T-helper 22 cell (primary cell): ENCODE results near the gene ATP5MG.
"Not testable (repeated sequence)": the region's sequence is repeated elsewhere in the genome, so short reads cannot be mapped to it uniquely, and the experiment has no call there.

Source experiments
- DNase-seq: peaks from one replicate; pipeline ENCODE4 v3.0.0-alpha.2; 2020; ENCODE audit warnings: low read depth

The ATP5MG gene, protein sequence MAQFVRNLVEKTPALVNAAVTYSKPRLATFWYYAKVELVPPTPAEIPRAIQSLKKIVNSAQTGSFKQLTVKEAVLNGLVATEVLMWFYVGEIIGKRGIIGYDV

DNA sequence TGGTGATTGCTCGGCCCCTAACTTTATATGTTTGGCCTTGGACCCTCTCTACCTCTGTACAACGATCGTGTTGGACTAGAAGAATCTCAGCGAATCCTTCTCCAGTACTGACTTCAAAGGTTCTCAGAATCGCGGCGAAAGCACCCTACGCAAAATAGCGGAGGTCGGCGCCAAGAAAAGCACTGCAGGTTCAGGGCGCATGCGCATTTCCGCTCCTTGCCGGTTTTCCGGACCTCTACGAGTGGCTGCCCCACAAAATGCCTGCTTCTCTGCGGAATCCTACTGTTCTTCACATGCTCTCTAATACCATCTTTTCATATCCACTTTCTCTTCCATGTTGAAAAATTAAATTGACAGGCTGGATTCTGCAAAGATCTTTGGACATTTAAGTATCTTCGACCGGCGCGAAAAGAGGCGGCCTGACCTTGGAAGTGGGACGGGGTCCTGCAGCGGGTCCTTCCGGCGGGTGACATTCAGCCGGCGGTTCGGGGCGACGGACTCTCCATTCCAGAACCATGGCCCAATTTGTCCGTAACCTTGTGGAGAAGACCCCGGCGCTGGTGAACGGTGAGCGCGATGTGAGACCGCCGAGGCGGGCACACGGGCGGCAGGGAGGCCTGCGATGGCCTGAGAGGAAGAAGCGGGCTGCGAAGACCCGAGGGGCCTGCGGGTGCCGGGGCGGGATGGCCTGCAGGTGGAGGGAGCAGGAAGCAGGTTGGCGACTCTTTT, at the start of gene ATP5MG:
TSS of gene ATP5MG (plus strand) at position 456 of the 729 bp plus-strand sequence. CDS start at position 516, 60 bp downstream.
- peak; percentile 85 for DNase-seq

DNA sequence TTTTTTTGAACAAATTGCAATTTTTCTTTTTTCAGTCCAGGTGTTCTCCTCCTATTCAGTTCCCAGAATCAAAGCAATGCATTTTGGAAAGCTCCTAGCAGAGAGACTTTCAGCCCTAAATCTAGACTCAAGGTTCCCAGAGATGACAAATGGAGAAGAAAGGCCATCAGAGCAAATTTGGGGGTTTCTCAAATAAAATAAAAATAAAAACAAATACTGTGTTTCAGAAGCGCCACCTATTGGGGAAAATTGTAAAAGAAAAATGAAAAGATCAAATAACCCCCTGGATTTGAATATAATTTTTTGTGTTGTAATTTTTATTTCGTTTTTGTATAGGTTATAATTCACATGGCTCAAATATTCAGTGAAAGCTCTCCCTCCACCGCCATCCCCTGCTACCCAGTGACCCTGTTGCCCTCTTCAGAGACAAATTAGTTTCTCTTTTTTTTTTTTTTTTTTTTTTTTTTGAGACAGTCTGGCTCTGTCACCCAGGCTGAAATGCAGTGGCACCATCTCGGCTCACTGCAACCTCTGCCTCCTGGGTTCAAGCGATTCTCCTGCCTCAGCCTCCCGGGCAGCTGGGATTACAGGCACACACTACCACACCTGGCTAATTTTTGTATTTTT, 48.2 kb upstream of the ATP5MG start:
- DNase-seq: no peak

DNA sequence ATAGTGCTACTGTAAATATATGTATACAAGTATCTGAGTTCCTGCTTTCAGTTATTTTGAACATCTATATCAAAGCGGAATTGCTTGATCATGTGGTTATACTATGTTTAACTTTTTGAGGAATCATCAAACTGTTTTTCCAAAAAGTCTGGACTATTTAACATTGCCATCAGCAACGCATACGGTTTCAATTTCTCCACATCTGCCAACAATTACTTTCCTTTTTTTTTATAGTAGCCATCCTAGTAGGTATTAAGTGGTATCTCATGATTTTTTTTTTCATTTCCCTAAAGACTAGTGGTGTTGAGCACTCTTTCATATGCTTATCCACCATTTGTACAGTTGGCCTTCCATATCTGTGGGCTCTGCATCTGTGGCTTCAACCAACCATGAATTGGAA, 43.3 kb upstream of the ATP5MG start:
- no peak for DNase-seq

DNA sequence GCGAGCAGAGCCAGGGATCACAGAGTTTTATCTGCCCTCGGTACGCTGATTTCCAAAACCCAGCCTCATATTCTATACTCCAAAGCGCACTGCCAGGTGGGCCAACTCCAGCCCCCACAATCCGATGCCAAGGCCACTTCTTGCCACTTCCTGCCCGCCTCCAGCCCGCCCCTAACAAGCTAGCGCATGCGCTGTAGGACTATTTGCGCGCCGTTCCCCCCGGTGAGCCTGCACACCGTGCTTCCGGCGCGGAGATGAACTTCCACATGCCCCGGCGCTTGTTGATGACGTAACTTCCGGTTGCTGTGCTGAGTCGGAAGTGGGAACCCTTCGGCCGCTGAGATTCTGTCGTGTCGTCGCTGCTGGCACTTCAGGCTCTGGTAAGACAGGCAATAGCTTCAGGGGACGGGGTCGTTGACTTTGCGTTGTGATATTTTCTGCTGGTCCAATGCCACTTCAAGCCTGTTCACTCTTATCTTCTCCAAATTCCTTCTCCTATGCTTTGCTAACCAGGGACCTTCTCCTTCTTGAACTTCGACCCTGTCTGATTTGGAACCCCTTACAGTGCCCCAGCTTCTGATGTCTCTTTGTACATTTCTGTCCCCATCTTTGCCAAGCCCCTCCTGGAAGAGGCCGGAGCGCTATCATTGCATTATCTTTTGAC, 42.0 kb upstream of the ATP5MG start, which contains the start of gene UBE4A:
TSS of gene UBE4A (plus strand) at position 306 of the 664 bp plus-strand sequence. CDS start 5,481 bp downstream, outside the sequence.
- peak; percentile 91 for DNase-seq

DNA sequence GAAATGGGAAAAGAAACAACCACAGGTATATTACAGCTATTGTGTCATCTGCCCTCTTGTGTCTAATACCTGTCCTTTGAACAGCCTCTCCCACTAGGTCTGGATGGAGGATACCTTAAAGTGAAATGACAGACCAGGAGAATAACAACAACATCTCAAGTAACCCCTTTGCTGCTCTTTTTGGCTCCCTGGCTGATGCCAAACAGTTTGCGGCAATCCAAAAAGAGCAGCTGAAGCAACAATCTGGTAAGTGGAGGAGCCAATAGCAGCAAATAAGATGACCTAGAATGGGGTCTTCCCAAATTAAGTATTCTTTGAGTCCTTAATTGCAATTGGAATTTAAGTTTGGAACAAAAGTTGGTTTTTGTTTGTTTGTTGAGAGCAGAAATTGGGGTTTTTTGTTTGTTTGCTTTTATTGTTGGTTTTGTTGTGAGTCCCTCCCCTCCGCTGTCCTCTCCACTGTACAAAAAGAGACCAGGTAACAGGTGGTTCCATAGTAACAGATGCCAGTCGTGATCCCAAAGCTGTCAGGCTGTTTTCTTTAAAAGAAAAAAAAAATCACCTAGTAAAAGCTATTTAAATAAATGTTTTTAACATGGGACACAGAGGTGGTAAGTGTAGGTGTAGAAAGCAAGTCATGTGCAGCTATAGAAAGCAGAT, 36.3 kb upstream of the ATP5MG start:
- DNase-seq: no peak

DNA sequence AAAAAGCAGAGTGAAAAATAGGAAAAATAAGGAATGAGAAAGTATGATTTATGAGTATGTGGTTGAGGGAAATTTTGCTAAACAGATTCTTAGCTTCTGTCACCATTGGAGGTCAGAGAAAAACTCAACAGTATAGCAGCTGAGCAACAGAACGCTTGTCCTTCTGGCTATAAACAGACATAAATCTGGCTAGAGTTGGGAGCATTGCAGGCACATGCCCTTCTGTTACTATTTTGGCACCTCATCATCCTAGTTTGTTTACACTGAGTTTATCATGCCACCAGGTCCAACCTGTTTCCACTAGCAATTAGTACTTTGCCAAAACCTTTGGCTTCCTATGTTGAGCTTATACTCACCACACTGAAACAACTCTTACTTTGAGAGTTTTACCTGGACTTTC, 35.1 kb upstream of the ATP5MG start:
- DNase-seq: no peak

DNA sequence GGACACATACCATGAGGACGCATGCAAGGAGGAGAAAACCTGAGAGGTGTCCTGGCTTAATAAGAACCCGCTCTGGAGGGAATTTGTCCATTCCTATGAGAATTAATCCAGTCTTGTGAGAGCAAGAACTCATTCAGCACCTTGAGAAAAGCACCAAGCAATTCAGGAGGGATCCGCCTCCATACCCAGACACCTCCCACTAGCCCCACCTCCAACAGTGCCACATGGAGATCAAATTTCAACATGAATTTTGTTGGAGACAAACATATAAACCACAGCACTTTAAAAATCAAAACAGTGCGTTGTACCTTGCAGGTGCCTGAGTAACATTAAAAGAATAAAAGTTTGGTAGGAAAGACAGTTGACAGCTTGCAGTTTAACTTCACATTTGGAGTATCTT, 30.6 kb upstream of the ATP5MG start:
- DNase-seq: no peak

DNA sequence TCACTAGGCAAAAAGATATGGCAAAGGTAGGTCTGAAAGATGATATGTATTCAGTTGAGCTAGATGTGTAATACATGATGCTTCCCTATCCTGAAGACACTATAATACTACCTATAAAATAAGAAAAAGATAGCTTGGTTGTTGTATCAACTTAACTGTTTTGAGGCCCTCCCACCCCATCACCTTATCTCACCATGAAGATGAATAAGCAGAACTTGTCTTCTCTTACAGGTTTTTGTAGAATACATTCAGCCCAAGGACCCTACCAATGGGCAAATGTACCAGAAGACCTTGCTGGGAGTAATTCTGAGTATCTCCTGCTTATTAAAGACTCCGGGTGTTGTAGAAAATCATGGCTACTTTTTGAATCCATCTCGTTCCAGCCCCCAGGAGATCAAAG, 28.1 kb upstream of the ATP5MG start:
- no peak for DNase-seq

DNA sequence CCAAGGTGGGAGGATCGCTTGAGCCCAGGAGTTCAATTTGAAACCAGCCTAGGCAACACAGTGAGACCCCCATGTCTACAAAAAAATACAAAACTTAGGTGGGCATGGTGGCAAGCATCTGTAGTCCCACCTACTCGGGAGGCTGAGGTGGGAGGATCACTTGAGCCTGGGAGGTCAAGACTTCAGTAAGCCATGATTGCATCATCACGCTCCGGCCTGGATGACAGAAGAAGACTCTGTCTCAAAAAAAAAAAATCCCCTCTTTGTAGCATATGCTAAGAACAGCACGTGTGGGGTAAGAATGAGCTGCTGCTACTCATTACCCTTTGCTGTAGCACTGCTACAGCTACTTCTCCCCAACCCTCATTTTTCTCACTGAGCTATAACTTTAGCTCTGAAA, 27.5 kb upstream of the ATP5MG start:
- no peak for DNase-seq

DNA sequence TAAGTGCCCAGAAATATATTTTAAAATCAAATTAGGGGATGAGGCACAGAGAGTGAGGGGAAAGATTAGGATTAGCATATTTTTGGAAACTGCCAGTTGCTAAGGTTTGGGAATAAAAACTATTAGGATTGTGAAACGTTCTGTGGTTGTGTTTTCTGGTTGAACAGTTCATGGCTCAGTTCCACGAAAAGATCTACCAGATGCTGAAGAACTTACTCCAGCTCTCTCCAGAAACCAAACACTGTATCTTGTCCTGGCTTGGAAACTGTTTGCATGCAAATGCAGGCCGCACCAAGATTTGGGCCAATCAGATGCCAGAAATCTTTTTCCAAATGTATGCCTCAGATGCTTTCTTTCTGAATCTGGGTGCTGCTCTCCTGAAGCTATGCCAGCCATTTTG, 26.7 kb upstream of the ATP5MG start:
- DNase-seq: no peak

DNA sequence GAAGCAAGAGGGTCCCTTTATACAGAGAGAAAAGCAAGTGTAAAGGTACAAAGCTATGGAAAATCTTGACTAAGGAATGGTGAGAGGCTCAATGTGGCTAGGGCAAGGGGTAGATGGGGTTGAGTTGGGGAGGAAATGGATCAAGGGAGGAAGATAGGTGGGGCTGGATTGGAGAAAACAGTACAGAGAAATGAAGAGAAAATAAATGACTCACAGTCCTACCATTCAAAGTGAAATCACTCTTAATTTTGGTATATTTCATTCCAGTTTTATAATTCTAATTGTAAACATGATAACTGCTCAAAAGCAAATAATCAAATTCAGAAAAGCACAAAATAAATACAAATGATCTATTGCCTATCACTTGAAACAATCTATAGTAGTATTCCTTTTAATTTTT, 25.4 kb upstream of the ATP5MG start:
- no peak for DNase-seq

DNA sequence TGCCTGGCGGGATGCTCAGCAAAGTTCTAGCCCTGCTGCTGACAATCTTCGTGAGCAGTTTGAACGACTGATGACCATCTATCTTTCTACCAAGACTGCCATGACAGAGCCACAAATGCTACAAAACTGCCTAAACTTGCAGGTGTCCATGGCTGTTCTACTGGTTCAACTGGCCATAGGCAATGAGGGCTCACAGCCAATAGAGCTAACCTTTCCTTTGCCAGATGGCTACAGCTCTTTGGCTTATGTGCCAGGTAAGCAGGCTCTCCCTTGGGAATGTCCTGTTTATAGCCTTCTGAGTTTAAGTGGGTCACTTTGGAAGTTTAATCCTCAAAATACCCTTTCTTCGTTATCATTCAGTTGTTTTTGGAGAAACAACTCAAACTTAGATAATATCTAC, 21.9 kb upstream of the ATP5MG start:
- no peak for DNase-seq

DNA sequence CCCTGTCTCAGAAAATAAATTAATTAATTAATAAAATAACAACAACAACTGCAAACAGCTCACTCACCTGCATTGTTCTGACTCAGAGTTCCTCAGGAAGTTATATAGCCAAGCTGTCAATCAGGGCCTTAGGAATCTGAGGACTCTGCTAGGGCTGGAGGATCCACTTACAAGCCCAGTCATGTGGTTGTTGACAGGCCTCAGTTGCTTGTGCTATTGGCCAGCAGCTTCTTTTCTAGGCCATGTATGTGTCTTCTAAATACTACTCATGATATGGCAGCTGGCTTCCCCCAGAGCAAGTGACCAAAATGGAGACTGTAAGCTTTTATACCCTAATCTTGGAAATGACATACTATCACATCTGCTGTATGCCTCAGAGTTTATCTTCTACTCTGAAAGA, 20.8 kb upstream of the ATP5MG start:
- no peak for DNase-seq

DNA sequence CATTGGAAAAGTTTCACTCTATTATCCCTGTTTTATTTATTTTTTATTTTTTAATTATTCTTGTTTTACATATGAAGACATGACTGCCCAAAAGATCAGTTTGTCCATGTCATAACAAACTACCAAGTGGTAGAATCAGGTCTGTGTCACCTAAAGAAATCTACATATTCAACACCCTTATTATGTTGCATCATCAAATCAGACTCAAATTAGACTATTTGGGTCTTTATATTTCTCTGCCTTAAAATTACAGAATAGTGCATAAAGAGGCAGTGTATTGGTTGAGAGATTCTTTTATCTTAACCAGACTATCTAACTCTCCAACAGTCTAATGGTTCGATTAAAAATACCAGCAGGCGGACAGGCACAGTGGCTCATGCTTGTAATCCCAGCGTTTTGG, 18.5 kb upstream of the ATP5MG start:
- DNase-seq: no peak

DNA sequence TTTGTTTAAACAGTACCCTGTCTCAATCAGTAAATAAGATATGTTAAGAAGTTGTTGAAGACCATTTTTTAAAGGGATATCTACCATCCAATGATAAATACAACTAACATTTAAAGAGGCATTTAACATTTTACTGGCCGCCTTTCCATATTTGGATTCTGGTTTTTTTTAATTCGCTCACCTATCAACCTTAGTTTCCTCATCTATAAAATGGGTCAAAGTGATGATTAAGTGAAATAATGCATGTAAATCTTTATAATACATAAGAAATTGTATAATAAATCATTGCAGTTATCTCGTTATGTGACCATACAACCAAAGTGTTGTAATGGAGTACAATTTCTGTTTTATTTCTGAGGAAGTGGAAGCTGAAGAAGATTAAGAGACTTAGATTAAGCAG, 17.7 kb upstream of the ATP5MG start:
- no peak for DNase-seq

DNA sequence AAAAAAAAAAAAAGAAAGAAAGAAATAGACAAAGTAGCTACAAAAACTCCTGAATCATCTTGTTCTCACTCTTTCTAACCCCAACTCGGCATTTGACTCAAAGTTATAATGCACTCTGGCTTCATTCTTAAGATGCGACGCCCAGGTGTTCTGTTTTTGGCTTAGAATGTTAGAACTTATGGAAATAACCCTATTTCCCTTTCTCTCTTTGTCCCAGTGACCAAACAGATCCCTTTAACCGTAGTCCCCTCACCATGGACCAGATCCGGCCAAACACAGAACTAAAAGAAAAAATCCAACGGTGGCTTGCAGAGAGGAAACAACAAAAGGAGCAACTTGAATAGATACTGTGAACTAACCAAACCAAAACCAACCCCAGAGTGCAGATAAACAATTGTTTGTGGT, 5.3 kb upstream of the ATP5MG start:
- no peak for DNase-seq

DNA sequence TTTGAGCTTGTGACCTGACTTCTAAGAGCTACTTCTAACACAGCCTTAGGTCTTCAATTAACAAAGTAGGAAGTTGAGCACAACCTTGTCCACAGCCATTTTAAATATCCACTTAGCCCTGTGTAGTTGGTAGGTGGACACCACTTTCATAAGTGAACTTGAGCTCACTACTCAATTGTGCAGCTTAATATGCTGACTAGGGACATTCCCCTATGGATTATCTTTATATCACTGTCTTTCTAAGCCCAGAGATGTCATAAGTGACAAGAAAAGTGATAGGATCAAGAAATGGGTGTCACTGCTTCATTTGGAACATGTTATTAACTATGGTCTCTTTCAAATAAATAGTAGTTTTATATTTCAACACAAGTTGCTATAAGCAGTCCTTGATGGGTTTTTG, 4.0 kb upstream of the ATP5MG start:
- no peak for DNase-seq

DNA sequence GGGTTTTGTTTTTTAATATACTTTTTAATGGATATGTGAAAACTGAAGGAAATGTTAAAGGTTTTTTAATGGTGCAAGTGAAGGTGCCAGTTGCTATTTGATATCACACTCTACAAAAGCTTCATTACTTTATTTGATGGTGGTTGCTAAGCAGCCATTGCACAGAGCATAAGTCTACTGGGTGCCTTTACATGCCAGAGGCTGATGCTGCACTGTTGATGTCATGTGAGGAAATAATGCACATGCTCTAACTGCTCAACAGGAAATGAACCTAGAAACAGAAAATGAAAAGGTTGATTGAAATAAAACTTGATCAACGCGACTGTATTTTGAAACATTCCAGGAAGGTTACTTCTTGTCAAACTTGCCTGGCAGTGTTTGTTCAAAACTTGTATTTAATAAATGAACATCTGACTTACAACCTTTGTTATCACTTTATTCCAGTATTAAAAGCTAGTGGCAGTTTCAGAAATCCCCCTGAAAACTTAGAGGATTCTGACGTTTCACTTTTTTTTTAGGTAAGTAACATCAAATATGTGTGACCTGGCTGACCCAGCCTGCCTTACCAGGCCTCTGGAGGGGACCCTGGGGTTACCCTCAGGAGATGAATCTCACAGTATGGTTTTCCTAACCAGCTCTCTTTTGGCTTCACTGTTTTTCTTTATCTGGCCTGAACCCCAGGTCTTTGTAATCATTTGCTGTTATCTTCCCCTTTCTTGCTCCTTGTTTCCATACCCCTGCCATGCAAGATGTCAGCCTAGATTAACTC, 2.4 kb upstream of the ATP5MG start:
- peak; percentile 62 for DNase-seq

DNA sequence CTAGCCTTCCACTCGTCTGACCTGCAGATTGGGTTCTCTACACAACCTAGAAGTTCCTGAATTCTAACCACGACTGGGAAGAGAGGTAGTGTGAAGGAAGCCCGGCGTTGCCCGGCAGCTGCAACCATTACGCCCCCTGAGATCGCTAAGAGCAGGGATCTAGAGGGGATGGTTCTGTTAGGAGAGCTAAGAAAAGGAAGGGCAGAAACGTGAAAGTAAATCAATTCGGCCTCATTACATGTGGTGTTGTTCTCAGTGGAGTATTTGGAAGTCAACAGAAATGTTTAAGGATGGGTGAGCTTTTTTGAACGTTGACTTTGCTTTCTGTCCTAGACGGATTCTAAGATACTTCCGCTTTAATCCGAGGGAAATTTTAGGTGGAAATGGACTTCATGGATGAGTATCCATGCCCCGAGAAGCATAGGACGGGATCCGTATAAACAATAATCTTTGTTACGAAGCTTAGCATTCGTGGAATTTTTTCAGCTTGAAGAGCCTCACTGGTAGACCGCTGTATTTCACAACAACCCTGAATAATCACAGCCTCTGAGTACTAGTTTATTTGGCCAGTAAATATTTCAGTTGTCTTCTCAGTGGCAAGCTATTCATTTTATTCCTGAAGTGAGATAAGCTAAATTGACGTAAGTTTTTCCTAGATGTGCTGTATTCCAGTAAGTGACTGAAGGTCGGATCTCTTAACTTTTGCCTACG, 629 bp downstream of the ATP5MG start:
- DNase-seq: no peak

DNA sequence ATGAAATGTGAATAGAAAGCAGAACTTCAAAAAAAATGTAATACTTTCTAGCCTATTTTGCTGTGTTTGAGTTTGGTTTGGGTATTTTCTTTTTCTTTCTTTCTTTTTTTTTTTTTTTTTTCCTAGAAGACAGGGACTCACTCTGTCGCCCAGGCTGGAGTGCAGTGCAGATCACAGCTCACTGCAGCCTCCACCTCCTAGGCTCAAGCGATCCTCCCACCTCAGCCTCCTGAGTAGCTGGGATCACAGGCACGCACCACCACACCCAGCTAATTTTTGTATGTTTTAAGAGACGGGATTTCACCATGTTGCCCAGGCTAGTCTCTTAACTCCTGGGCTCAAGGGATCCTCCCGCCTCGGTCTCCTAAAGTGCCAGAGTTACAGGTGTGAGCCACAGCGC, 1.2 kb downstream of the ATP5MG start:
- not testable (repeated sequence) for DNase-seq

DNA sequence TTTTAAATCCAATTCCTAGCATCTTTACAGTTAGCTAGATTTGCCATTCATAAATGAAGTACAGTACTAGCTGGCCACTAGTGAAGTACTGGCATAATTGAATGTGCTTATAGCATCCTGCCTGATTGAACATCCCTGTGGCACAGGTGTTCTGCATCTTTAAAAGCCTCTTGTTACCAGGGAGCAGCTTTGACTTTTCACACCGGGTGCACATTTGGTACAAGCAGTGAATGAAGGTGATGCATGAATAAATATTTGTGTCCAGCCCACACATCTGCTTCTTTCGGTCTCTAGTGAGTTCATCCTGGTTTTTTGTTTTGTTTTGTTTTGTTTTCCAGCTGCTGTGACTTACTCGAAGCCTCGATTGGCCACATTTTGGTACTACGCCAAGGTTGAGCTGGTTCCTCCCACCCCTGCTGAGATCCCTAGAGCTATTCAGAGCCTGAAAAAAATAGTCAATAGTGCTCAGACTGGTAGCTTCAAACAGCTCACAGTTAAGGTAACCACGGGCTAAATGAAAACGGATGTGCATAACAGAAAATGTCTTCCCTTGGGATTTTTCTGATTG, 5.3 kb downstream of the ATP5MG start:
- DNase-seq: no peak
